ENCODE results near the gene SEZ6L2. TPM values are rescaled to one million over a fixed set of nuclear protein-coding genes. Genes with fewer than 3 reads are reported as not detected.

SEZ6L2 gene
- total RNA-seq, 1 donor from 2014 or later = 16.3 TPM

GRCh38 chr16:29878172-29878571 lies 21.2 kb downstream of the SEZ6L2 start:
- TF ChIP-seq CTCF (IDR thresholded peaks at IDR 0.05) = no peak
- H3K4me3 Mint-ChIP-seq (ENCODE audit: unreplicated experiment) = no peak overlapping the region
- DNase-seq (ENCODE audit: low spot score) = no peak
- H3K4me1 Mint-ChIP-seq (ENCODE audit: low read depth) = peaks cover 10% of the 10 kb centered on the region
- peaks cover 23% of the 10 kb centered on the region for H3K27me3 Mint-ChIP-seq (ENCODE audit: low read depth)
- H3K36me3 Mint-ChIP-seq (ENCODE audit: low read depth) = peaks cover 7% of the 10 kb centered on the region
- H3K9me3 Mint-ChIP-seq (ENCODE audit: low read depth) = no peaks in the 10 kb centered on the region
- H3K27ac Mint-ChIP-seq (ENCODE audit: unreplicated experiment) = no peak overlapping the region

- no peak for DNase-seq (ENCODE audit: low spot score)
- Mint-ChIP-seq H3K4me3 (ENCODE audit: unreplicated experiment) (peak overlapping the region; percentile 17), H3K4me1 (ENCODE audit: low read depth) (peaks cover 10% of the 10 kb centered on the region), H3K36me3 (ENCODE audit: low read depth) (peaks cover 5% of the 10 kb centered on the region), H3K27ac (ENCODE audit: unreplicated experiment) (no peak overlapping the region), H3K27me3 (ENCODE audit: low read depth) (peaks cover 23% of the 10 kb centered on the region), H3K9me3 (ENCODE audit: low read depth) (no peaks in the 10 kb centered on the region)
- no peak for TF ChIP-seq CTCF (IDR thresholded peaks at IDR 0.05)
Observed at GRCh38 chr16:29877266-29877961, 21.9 kb downstream of the SEZ6L2 start.

- Mint-ChIP-seq H3K27me3 (ENCODE audit: low read depth) (peaks cover 23% of the 10 kb centered on the region), H3K27ac (ENCODE audit: unreplicated experiment) (no peak overlapping the region), H3K4me3 (ENCODE audit: unreplicated experiment) (peak overlapping the region; percentile 50), H3K36me3 (ENCODE audit: low read depth) (peaks cover 5% of the 10 kb centered on the region), H3K9me3 (ENCODE audit: low read depth) (no peaks in the 10 kb centered on the region), H3K4me1 (ENCODE audit: low read depth) (peaks cover 10% of the 10 kb centered on the region)
- no peak for DNase-seq (ENCODE audit: low spot score)
- no peak for TF ChIP-seq CTCF (IDR thresholded peaks at IDR 0.05)
Observed at GRCh38 chr16:29876594-29877249, 22.6 kb downstream of the SEZ6L2 start.

GRCh38 chr16:29876217-29876593 lies 23.1 kb downstream of the SEZ6L2 start:
- DNase-seq (ENCODE audit: low spot score) = no peak
- no peak for TF ChIP-seq CTCF (IDR thresholded peaks at IDR 0.05)
- peaks cover 5% of the 10 kb centered on the region for H3K36me3 Mint-ChIP-seq (ENCODE audit: low read depth)
- peaks cover 23% of the 10 kb centered on the region for H3K27me3 Mint-ChIP-seq (ENCODE audit: low read depth)
- H3K27ac Mint-ChIP-seq (ENCODE audit: unreplicated experiment) = no peak overlapping the region
- peaks cover 10% of the 10 kb centered on the region for H3K4me1 Mint-ChIP-seq (ENCODE audit: low read depth)
- no peak overlapping the region for H3K4me3 Mint-ChIP-seq (ENCODE audit: unreplicated experiment)
- H3K9me3 Mint-ChIP-seq (ENCODE audit: low read depth) = no peaks in the 10 kb centered on the region

GRCh38 chr16:29875206-29875605 lies 24.1 kb downstream of the SEZ6L2 start:
- Mint-ChIP-seq H3K4me1 (ENCODE audit: low read depth) (peaks cover 10% of the 10 kb centered on the region), H3K4me3 (ENCODE audit: unreplicated experiment) (no peak overlapping the region), H3K36me3 (ENCODE audit: low read depth) (peaks cover 5% of the 10 kb centered on the region), H3K27ac (ENCODE audit: unreplicated experiment) (no peak overlapping the region), H3K27me3 (ENCODE audit: low read depth) (peaks cover 23% of the 10 kb centered on the region), H3K9me3 (ENCODE audit: low read depth) (no peaks in the 10 kb centered on the region)
- TF ChIP-seq CTCF (IDR thresholded peaks at IDR 0.05) = no peak
- DNase-seq (ENCODE audit: low spot score) = no peak

Data from chondrocyte (in vitro differentiated cells).